ENCODE measurements around the gene BEGAIN.

Gene BEGAIN

GRCh38 chr14:100495917-100496316 lies 91.3 kb downstream of the BEGAIN start:
- H3K4me3 ChIP-seq (ENCODE audit: low read depth, low read length, poor library complexity, severe bottlenecking) = no peak overlapping the region
- H2AFZ ChIP-seq (ENCODE audit: low read length) = no peak overlapping the region
- H4K20me1 ChIP-seq (ENCODE audit: insufficient read depth, low read length) = no peaks in the 10 kb centered on the region
- no peak overlapping the region for H3K27ac ChIP-seq (ENCODE audit: low read depth, low read length, poor library complexity, severe bottlenecking)
- H3K9ac ChIP-seq (ENCODE audit: low read length) = no peak overlapping the region
- H3K79me2 ChIP-seq (ENCODE audit: insufficient read depth, low read length) = no peaks in the 10 kb centered on the region
- H3K27me3 ChIP-seq (ENCODE audit: insufficient read depth, low read length) = no peaks in the 10 kb centered on the region
- no peaks in the 10 kb centered on the region for H3F3A ChIP-seq (ENCODE audit: insufficient read depth, low read length)
- H3K9me2 ChIP-seq (ENCODE audit: low read depth, low read length) = no peaks in the 10 kb centered on the region
- TF ChIP-seq CTCF (IDR thresholded peaks at IDR 0.05; ENCODE audit: low read length) (no peak), EZH2 (IDR thresholded peaks at IDR 0.05; ENCODE audit: borderline replicate concordance, low read length) (no peak)
- H3K9me3 ChIP-seq (ENCODE audit: low read length) = no peaks in the 10 kb centered on the region
- no peaks in the 10 kb centered on the region for H3K36me3 ChIP-seq (ENCODE audit: insufficient read depth, low read length)
- H3K4me1 ChIP-seq (ENCODE audit: insufficient read depth, low read length, severe bottlenecking) = no peaks in the 10 kb centered on the region
- no peak overlapping the region for H3K4me2 ChIP-seq (ENCODE audit: low read length)

GRCh38 chr14:100494645-100495044 lies 92.6 kb downstream of the BEGAIN start:
- Histone ChIP-seq H3K9ac (ENCODE audit: low read length) (no peak overlapping the region), H3K9me3 (ENCODE audit: low read length) (no peaks in the 10 kb centered on the region), H3K4me1 (ENCODE audit: insufficient read depth, low read length, severe bottlenecking) (no peaks in the 10 kb centered on the region), H3K36me3 (ENCODE audit: insufficient read depth, low read length) (no peaks in the 10 kb centered on the region), H4K20me1 (ENCODE audit: insufficient read depth, low read length) (no peaks in the 10 kb centered on the region), H3K4me2 (ENCODE audit: low read length) (no peak overlapping the region), H3K27ac (ENCODE audit: low read depth, low read length, poor library complexity, severe bottlenecking) (no peak overlapping the region), H3F3A (ENCODE audit: insufficient read depth, low read length) (no peaks in the 10 kb centered on the region), H3K27me3 (ENCODE audit: insufficient read depth, low read length) (no peaks in the 10 kb centered on the region), H3K4me3 (ENCODE audit: low read depth, low read length, poor library complexity, severe bottlenecking) (no peak overlapping the region), H3K9me2 (ENCODE audit: low read depth, low read length) (no peaks in the 10 kb centered on the region), H2AFZ (ENCODE audit: low read length) (no peak overlapping the region), H3K79me2 (ENCODE audit: insufficient read depth, low read length) (no peaks in the 10 kb centered on the region)
- TF ChIP-seq CTCF (IDR thresholded peaks at IDR 0.05; ENCODE audit: low read length) (no peak), EZH2 (IDR thresholded peaks at IDR 0.05; ENCODE audit: borderline replicate concordance, low read length) (no peak)

GRCh38 chr14:100490252-100490651 lies 97.0 kb downstream of the BEGAIN start:
- H3K27me3 ChIP-seq (ENCODE audit: insufficient read depth, low read length) = no peaks in the 10 kb centered on the region
- H3K4me1 ChIP-seq (ENCODE audit: insufficient read depth, low read length, severe bottlenecking) = no peaks in the 10 kb centered on the region
- H2AFZ ChIP-seq (ENCODE audit: low read length) = no peak overlapping the region
- no peaks in the 10 kb centered on the region for H3K9me2 ChIP-seq (ENCODE audit: low read depth, low read length)
- H3K36me3 ChIP-seq (ENCODE audit: insufficient read depth, low read length) = no peaks in the 10 kb centered on the region
- no peak overlapping the region for H3K4me2 ChIP-seq (ENCODE audit: low read length)
- no peak for TF ChIP-seq EZH2 (IDR thresholded peaks at IDR 0.05; ENCODE audit: borderline replicate concordance, low read length)
- no peak for TF ChIP-seq CTCF (IDR thresholded peaks at IDR 0.05; ENCODE audit: low read length)
- no peak overlapping the region for H3K27ac ChIP-seq (ENCODE audit: low read depth, low read length, poor library complexity, severe bottlenecking)
- no peaks in the 10 kb centered on the region for H3K9me3 ChIP-seq (ENCODE audit: low read length)
- no peaks in the 10 kb centered on the region for H3K79me2 ChIP-seq (ENCODE audit: insufficient read depth, low read length)
- no peaks in the 10 kb centered on the region for H3F3A ChIP-seq (ENCODE audit: insufficient read depth, low read length)
- H3K4me3 ChIP-seq (ENCODE audit: low read depth, low read length, poor library complexity, severe bottlenecking) = no peak overlapping the region
- no peak overlapping the region for H3K9ac ChIP-seq (ENCODE audit: low read length)
- H4K20me1 ChIP-seq (ENCODE audit: insufficient read depth, low read length) = no peaks in the 10 kb centered on the region

Data from OCI-LY1 (cell line).